Astrocyte (in vitro differentiated cells and primary cell): ENCODE measurements around the gene FOXJ1.

Experiments used
- EZH2 ChIP-seq: IDR thresholded peaks from 2 replicates; pipeline ENCODE4 v1.6.1; 2012; ENCODE audit warnings: mild to moderate bottlenecking, low read length, inconsistent platforms; ENCODE audit not compliant: insufficient read depth
- TF ChIP-seq, protein P1 (sequence below): IDR thresholded peaks from 2 replicates; pipeline ENCODE4 v1.5.1; 2011; ENCODE audit warnings: low read depth, mild to moderate bottlenecking, inconsistent platforms, low read length, moderate library complexity; ENCODE audit not compliant: insufficient read depth

DNA sequence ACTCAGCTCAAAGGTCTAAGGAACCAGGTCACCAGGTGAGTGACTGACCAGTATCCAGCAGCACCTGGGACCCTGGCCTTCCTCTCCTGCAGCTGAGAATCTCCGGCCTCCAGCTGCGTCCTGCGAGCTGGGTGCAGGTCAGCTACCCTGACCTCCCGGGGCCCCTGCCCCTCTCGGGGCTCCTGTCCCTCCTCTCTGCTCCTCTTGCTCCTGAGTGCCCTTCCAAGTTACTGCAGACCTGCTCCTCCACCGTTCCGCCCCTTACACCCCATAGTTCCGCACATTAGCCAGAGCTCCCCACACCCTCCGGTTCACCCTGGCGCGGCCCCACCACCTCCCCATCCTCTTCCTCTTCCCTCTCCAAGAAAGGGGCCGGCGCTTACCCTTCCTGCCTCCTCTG is 10.6 kb downstream of the FOXJ1 start:
- TF ChIP-seq, protein P1, sequence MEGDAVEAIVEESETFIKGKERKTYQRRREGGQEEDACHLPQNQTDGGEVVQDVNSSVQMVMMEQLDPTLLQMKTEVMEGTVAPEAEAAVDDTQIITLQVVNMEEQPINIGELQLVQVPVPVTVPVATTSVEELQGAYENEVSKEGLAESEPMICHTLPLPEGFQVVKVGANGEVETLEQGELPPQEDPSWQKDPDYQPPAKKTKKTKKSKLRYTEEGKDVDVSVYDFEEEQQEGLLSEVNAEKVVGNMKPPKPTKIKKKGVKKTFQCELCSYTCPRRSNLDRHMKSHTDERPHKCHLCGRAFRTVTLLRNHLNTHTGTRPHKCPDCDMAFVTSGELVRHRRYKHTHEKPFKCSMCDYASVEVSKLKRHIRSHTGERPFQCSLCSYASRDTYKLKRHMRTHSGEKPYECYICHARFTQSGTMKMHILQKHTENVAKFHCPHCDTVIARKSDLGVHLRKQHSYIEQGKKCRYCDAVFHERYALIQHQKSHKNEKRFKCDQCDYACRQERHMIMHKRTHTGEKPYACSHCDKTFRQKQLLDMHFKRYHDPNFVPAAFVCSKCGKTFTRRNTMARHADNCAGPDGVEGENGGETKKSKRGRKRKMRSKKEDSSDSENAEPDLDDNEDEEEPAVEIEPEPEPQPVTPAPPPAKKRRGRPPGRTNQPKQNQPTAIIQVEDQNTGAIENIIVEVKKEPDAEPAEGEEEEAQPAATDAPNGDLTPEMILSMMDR, result no peak
- no peak for TF ChIP-seq EZH2
